Heart left ventricle (tissue), 16 donors: ENCODE results near the gene RNF212. TPM values are rescaled to one million over a fixed set of nuclear protein-coding genes. Genes with fewer than 3 reads are reported as not detected.

Experiments used
- ATAC-seq, 4 donors: fragments of 200-7000 bp; cut with Tn5 transposase; one replicate each; pipeline ENCODE4 v1.9.1; 2020 to 2022; ENCODE audit warnings: moderate library complexity in 4 of 4, mild to moderate bottlenecking in 3 of 4, moderate number of reproducible peaks in 1 of 4
- DNase-seq, 5 donors: peaks; one replicate each; pipeline ENCODE4 v3.0.0-alpha.2; 2020
- H3K27ac ChIP-seq, 12 donors: fragments of 200-600 bp; sonication (generic) in 4 of 12; one replicate each; pipeline versions ENCODE4 v1.5.0 to v1.8.0; 2016 to 2022; ENCODE audit warnings: mild to moderate bottlenecking in 2 of 12
- H3K27me3 ChIP-seq, 9 donors: fragments of 200-600 bp; sonication (generic) in 2 of 9; one replicate each; pipeline versions ENCODE4 v1.5.1 to v1.8.0; 2016 to 2022; ENCODE audit warnings: mild to moderate bottlenecking in 3 of 9
- H3K36me3 ChIP-seq, 9 donors: fragments of 200-600 bp; sonication (generic) in 2 of 9; one replicate each; pipeline versions ENCODE4 v1.5.0 to v1.8.0; 2018 to 2022; ENCODE audit warnings: mild to moderate bottlenecking in 2 of 9
- H3K4me1 ChIP-seq, 12 donors: fragments of 200-600 bp; sonication (generic) in 4 of 12; one replicate each; pipeline versions ENCODE4 v1.5.0 to v1.8.0; 2016 to 2022; ENCODE audit warnings: mild to moderate bottlenecking in 3 of 12
- H3K4me3 ChIP-seq, 12 donors: fragments of 200-600 bp; sonication (generic) in 4 of 12; one replicate each; pipeline versions ENCODE4 v1.5.0 to v1.8.0; 2017 to 2022; ENCODE audit warnings: mild to moderate bottlenecking in 9 of 12, moderate library complexity in 4 of 12
- H3K9me3 ChIP-seq, 12 donors: fragments of 200-600 bp; sonication (generic) in 4 of 12; one replicate each; pipeline versions ENCODE4 v1.5.0 to v1.8.0; 2016 to 2022; ENCODE audit warnings: mild to moderate bottlenecking in 1 of 12
- POLR2A ChIP-seq, 2 donors: fragments of 450-650 bp; IDR thresholded peaks; one replicate each; pipeline ENCODE4 v1.6.1; 2017; ENCODE audit warnings: antibody characterized with exemption in 2 of 2, mild to moderate bottlenecking in 2 of 2, moderate library complexity in 2 of 2
- WGBS, 4 donors: extraction: QIAGEN DNeasy Blood & Tissue Kit in 2 of 4; methylation state at CpG; one replicate each; pipeline versions ENCODE4 v1.1.5 to v1.1.7; 2013 to 2018; 5-methylcytosine and 5-hydroxymethylcytosine counted together
- intact Hi-C, 10 donors: fragments of 100-400 bp; cut with DNase I; formaldehyde crosslinking; loops; one replicate each; pipeline versions ENCODE4 v1.11.1 to v1.14.2; 2022
- polyA plus RNA-seq, 2 donors: library from polyadenylated mRNA; stranded (reverse); fragments of 200-250 nt; gene quantifications; one replicate each; pipeline ENCODE4 v1.2.3, GENCODE V29; 2013
- total RNA-seq, 9 donors: library from RNA; depleted of rRNA in 2 of 9; stranded (reverse); fragments of >200 nt in 2 of 9; fragmentation: NEBNext Ultra II Directional in 3 of 9; extraction: Animal tissue kit (Norgen Biotek cat#: 25700) in 3 of 9; gene quantifications; one replicate each; pipeline versions ENCODE4 v1.1.0 to v1.2.4, GENCODE V29; 2016 to 2023
- TF ChIP-seq, protein P1 (sequence below), 12 donors: fragments of 200-600 bp; sonication (generic) in 4 of 12; IDR thresholded peaks; one replicate each; pipeline versions ENCODE4 v1.5.0 to v1.8.0; 2018 to 2022; ENCODE audit warnings: antibody characterized with exemption in 12 of 12, mild to moderate bottlenecking in 5 of 12
- donor health status: ischemic (EF 13 %, LVEDD 7.1; RV severe dilation, severe dysfunction).
- donor health status: healthy with polysubstance abuse.
- donor health status: DM: no; HTN: yes; CAD: no.
- donor health status: DM: no; HTN: no; CAD: no.
- donor health status: ischemic (EF 25% LVEDD 6.9; RV normal size, moderate dysfunction).
- donor health status: ischemic (EF 25% LVEDD 5.7; RV mildly dilated, moderate dysfunction).
- donor health status: healthy.
- donor health status: DM: yes; HTN: yes; CAD: no.
- donor health status: ischemic (EF 35%, LVEDD 5.7; RV mildly dilated, moderate dysfunction).
- donor health status: nonischemic (EF 11% LVEDD 7.7; RV severe dilation, severe dysfunction).
- donor health status: DM: yes; HTN: yes; CAD: no.
- donor health status: PGD.
- donor health status: ischemic (EF 29% LVEDD 5.4; RV normal size, mild dysfunction).
- donor health status: nonischemic (EF 23%, LVEDD 6.1; RV moderate dilation, normal function).

The RNF212 gene
- total and polyA plus RNA-seq, 11 donors = 0.25 to 1.6 (median 0.48) TPM; not detected in 4

DNA sequence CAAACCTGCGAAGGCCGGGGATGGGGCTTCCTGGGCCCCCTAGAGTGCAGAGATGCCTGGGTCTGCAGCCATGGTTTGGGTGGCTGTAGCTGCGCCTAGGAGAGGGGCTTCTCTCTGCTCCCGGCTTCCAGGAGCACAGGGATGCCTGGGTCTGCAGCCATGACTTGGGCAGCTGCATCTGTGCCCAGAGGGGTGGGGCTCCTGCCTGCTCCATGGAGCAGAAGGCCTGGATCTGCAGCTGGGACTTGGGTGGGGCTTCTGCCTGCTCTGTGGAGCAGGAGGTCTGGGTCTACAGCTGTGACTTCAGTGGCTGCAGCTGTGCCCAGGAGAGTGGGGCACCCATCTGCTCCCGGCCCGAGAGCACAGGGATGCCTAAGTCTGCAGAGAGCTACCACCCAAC lies 38.2 kb upstream of the RNF212 start:
- 83 to 95% (median 90%) methylated on average over 1 to 6 of the region's 6 CpGs for WGBS, 4 donors
- Histone ChIP-seq H3K36me3 (no peaks in the 10 kb centered on the region), H3K9me3 (no peaks in the 10 kb centered on the region), H3K27me3 (peaks cover 0 to 10% (median 0%) of the 10 kb centered on the region in 9 donors), H3K27ac (no peak overlapping the region), H3K4me1 (peaks cover 0 to 15% (median 1%) of the 10 kb centered on the region in 12 donors), H3K4me3 (no peak overlapping the region)
- intact Hi-C loops = no loop called here
- no peak for ATAC-seq
- TF ChIP-seq, protein P1, sequence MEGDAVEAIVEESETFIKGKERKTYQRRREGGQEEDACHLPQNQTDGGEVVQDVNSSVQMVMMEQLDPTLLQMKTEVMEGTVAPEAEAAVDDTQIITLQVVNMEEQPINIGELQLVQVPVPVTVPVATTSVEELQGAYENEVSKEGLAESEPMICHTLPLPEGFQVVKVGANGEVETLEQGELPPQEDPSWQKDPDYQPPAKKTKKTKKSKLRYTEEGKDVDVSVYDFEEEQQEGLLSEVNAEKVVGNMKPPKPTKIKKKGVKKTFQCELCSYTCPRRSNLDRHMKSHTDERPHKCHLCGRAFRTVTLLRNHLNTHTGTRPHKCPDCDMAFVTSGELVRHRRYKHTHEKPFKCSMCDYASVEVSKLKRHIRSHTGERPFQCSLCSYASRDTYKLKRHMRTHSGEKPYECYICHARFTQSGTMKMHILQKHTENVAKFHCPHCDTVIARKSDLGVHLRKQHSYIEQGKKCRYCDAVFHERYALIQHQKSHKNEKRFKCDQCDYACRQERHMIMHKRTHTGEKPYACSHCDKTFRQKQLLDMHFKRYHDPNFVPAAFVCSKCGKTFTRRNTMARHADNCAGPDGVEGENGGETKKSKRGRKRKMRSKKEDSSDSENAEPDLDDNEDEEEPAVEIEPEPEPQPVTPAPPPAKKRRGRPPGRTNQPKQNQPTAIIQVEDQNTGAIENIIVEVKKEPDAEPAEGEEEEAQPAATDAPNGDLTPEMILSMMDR (IDR thresholded peaks at IDR 0.05) = no peak
- TF ChIP-seq POLR2A (IDR thresholded peaks at IDR 0.05) = no peak
- DNase-seq = no peak

GRCh38 chr4:1150875-1151274 lies 37.5 kb upstream of the RNF212 start:
- ATAC-seq = no peak
- Histone ChIP-seq H3K27ac (no peak overlapping the region), H3K9me3 (no peaks in the 10 kb centered on the region), H3K4me3 (no peak overlapping the region), H3K4me1 (peaks cover 0 to 15% (median 1%) of the 10 kb centered on the region in 12 donors), H3K27me3 (peaks cover 0 to 10% (median 0%) of the 10 kb centered on the region in 9 donors), H3K36me3 (no peaks in the 10 kb centered on the region)
- DNase-seq = no peak
- TF ChIP-seq, protein P1 (IDR thresholded peaks at IDR 0.05) = no peak
- TF ChIP-seq POLR2A (IDR thresholded peaks at IDR 0.05) = no peak
- intact Hi-C loops = no loop called here
- 50 to 91% (median 73%) methylated on average over 2 to 3 of the region's 3 CpGs for WGBS, 4 donors

DNA sequence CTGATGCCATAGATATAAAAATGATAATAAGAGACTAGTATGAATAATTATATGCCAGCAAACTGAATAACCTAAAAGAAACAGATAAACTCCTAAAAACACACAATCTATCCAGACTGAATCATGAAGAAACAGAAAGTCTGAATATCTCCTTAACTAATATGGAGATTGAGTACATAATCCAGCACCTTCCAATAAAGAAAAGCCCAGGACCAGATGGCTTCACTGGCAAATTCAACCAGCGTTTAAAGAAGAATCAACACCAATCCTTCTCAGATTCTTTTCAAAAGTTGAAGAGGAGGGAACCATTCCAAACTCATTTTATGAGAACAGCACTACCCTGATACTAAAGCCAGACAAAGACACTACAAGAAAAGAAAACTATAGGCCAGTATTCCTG lies 26.5 kb upstream of the RNF212 start:
- Histone ChIP-seq H3K27ac (no peak overlapping the region), H3K36me3 (no peaks in the 10 kb centered on the region), H3K27me3 (peaks cover 0 to 22% (median 3%) of the 10 kb centered on the region in 9 donors), H3K4me3 (no peak overlapping the region), H3K4me1 (peaks cover 0 to 17% (median 0%) of the 10 kb centered on the region in 12 donors), H3K9me3 (no peaks in the 10 kb centered on the region)
- ATAC-seq = no peak
- DNase-seq = no peak
- TF ChIP-seq, protein P1 (IDR thresholded peaks at IDR 0.05) = no peak
- TF ChIP-seq POLR2A (IDR thresholded peaks at IDR 0.05) = no peak
- 87 to 90% (median 88%) methylated on average over 1 of the region's 1 CpG for WGBS, 4 donors
- intact Hi-C loops = loop anchor here in 4 of 10 donors (5.0 to 10.0 kb wide), 3 partner anchors 122 to 485 kb away; no protein-coding TSS in a partner anchor

DNA sequence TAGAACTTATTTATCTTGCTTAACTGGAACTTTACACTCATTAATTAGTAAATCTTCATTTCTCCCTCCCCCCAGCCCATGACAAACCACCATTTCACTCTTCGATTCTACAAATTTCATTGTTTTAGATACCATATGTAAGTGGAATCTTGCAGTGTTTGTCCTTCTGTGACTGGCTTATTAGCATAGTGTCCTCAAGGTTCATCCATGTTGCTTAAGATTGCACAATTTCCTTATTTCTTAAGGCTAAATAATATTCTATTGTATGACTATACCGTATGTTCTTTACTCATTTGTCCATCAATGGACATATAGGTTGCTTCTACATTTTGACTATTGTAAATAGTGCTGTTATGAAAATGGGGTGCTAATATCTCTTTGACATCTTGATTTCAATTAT lies 24.5 kb upstream of the RNF212 start:
- Histone ChIP-seq H3K4me1 (peaks cover 0 to 17% (median 0%) of the 10 kb centered on the region in 12 donors), H3K4me3 (peak overlapping the region in 3 of 12 donors; percentile 30 to 45 (median 40)), H3K9me3 (no peaks in the 10 kb centered on the region), H3K27ac (peak overlapping the region in 1 of 12 donors; percentile 69), H3K27me3 (peaks cover 0 to 16% (median 3%) of the 10 kb centered on the region in 9 donors), H3K36me3 (no peaks in the 10 kb centered on the region)
- TF ChIP-seq, protein P1 (IDR thresholded peaks at IDR 0.05) = no peak
- TF ChIP-seq POLR2A (IDR thresholded peaks at IDR 0.05) = no peak
- WGBS, 4 donors = 85 to 92% (median 88%) methylated on average over 2 of the region's 2 CpGs
- DNase-seq = no peak
- intact Hi-C loops = loop anchor here in 3 of 10 donors (10.0 kb wide), 2 partner anchors 217 to 487 kb away; no protein-coding TSS in a partner anchor
- ATAC-seq = no peak
